Testis (tissue), 2 donors: ENCODE results near the gene ZNF497.

Source experiments
- POLR2A ChIP-seq: fragments of 450-650 bp; IDR thresholded peaks from one replicate; pipeline ENCODE4 v1.6.1; 2017; ENCODE audit warnings: antibody characterized with exemption, mild to moderate bottlenecking, moderate library complexity
- TF ChIP-seq, protein P1 (sequence below), 3 experiments: fragments of 450-650 bp in 2 of 3; fragments of 200-600 bp in 1 of 3; sonication (generic) in 1 of 3; IDR thresholded peaks; one replicate each; pipeline ENCODE4 v1.5.1; 2016 to 2019; ENCODE audit warnings: antibody characterized with exemption in 3 of 3, mild to moderate bottlenecking in 2 of 3, moderate library complexity in 1 of 3

DNA sequence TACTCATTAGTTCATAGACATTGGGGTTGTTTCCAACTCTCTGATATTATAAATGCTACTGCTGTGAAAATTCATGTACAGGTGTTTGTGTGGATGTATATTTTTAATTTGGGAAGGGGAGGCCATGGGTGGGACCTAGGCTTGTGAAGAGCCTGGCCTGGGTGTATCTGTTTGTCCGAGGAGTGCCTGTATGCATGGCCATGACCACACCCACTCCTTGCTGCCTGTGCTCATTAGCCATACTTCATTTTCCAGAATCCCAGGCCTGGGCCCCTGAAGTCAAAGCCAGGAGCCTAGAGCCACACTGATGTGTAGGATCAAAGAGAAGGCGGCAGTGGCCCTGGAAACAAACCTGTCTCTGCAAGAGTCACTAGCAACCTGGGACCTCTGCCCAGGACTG is 47.0 kb downstream of the ZNF497 start:
- TF ChIP-seq, protein P1, sequence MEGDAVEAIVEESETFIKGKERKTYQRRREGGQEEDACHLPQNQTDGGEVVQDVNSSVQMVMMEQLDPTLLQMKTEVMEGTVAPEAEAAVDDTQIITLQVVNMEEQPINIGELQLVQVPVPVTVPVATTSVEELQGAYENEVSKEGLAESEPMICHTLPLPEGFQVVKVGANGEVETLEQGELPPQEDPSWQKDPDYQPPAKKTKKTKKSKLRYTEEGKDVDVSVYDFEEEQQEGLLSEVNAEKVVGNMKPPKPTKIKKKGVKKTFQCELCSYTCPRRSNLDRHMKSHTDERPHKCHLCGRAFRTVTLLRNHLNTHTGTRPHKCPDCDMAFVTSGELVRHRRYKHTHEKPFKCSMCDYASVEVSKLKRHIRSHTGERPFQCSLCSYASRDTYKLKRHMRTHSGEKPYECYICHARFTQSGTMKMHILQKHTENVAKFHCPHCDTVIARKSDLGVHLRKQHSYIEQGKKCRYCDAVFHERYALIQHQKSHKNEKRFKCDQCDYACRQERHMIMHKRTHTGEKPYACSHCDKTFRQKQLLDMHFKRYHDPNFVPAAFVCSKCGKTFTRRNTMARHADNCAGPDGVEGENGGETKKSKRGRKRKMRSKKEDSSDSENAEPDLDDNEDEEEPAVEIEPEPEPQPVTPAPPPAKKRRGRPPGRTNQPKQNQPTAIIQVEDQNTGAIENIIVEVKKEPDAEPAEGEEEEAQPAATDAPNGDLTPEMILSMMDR (IDR thresholded peaks at IDR 0.05) = no peak
- no peak for TF ChIP-seq POLR2A
